HG03025 (cell line): ENCODE data around the gene TUB.

Experiments
- ATAC-seq: cut with Tn5 transposase; IDR thresholded peaks from one replicate; pipeline ENCODE4 v1.9.1; 2021; ENCODE audit warnings: mild to moderate bottlenecking, moderate library complexity; ENCODE audit not compliant: unreplicated experiment, low FRiP score

TUB gene

GRCh38 chr11:8067567-8067928 lies 13.5 kb upstream of the TUB start:
- no peak for ATAC-seq

DNA sequence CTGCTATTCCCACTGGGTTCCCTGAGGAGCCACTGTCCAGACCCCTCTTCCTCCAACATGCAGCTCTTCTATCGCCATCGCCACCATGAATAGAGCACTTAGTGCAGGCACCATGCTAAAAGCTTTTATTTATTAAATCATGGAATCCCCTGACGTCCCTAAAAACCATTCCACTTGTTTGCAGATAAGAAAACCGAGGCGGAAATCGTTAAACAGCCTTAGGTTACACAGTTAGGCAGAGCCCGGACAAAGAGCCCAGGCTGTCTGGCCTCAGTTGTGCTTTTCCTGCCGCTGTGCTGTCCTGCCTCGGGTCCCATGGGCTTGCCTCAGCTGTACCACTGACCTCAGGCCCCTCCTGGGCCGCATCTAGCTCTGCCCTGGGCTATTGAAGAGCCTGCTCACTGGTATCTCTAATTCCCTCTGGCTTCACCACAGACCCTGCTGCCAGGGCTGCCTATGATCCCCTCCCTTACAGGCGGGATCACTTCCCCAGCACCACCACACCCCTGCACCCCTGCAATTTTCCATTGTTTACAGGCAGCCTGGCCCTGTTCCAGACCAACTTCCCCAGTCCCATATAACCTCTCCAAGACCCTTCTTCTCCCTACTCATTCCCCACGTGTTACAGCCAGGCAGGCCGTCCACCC lies 13.0 kb upstream of the TUB start:
- ATAC-seq, result no peak

- ATAC-seq, result no peak
Observed at GRCh38 chr11:8068605-8069221, 12.3 kb upstream of the TUB start.

- ATAC-seq, result no peak
Observed at GRCh38 chr11:8069771-8070170, 11.2 kb upstream of the TUB start.

GRCh38 chr11:8070417-8071115 lies 10.4 kb upstream of the TUB start:
- ATAC-seq, result no peak

- ATAC-seq, result no peak
Observed at GRCh38 chr11:8071616-8072581, 9.1 kb upstream of the TUB start.

GRCh38 chr11:8075119-8075726 lies 5.8 kb upstream of the TUB start:
- no peak for ATAC-seq

DNA sequence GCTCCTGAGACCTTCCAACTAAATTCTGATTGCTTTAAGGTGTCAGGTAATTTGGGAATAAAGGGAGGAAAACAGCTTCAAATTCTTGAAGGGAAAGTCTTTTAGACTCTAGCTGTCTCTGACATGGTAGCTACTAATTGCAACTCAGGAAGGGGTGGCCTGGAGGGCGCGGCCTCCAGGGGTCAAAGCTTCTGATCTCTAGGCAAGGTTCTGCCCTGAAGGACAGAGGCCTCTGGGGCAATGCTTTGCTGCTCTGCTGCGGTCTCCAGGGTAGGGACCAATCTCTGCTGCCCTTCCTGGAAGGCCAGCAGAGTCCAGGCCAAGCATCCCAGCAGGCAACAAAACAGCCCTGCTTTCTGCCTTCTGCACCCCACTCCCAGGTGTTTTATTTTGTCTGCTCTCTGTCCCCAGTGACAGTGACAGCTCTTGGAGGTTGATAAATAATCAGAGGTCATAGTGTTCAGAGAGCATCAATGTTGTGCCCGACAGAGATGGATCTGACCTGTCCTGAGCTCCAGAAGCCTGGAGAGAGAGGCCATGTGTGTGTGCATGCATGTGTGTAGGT lies 1.8 kb upstream of the TUB start:
- ATAC-seq, result no peak

- no peak for ATAC-seq
Observed at GRCh38 chr11:8080069-8080670, 841 bp upstream of the TUB start.

- ATAC-seq, result no peak
Observed at GRCh38 chr11:8081591-8082250, 710 bp downstream of the TUB start.

DNA sequence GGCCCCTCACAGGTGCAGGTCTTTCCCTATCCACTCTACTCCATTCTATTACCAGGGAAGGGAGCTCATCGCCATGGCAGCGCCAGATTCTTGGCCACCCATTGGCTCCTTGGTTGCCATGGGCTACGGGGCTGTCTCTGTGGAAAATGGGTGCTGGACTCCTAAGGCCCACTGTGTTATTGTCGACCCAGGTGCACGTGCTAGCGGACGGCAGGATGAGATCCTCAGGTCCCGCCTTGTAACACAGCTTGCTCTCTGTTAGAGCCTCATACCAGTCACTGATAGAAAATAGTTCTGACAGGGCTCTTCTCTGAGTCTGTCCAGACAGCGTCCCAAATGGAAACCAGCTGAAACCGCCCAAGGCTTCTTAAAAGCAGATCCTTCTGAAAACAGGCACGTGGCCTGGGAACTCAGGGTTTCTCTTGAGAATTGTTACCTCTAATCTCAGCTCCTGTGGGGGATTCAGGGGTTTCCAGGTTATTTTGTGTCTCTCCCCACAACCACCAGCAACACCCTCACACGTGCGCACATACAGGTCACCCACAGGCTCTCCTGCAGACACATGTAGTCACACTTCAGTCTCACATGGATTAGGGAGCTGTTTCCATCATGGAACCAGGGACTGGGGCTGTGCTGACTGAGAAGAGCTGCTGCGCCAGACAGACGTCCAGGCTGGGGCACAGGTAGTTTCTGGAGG lies 1.5 kb downstream of the TUB start:
- ATAC-seq, result no peak

DNA sequence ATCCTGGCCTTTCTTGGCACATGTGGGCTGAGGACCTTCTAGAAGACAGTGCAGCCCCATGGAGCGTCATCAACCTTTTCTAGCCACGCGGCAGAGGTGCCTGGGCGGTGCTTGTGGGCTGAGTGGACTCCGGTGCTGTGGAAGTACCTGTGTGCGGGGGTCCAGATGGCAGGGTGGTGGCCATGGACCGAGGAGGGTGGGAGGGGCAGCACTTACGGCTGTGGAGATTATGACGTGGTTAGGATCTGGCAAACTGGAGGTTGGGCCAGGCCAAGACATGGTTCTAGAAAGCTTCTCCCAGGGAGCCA lies 2.0 kb downstream of the TUB start:
- no peak for ATAC-seq

DNA sequence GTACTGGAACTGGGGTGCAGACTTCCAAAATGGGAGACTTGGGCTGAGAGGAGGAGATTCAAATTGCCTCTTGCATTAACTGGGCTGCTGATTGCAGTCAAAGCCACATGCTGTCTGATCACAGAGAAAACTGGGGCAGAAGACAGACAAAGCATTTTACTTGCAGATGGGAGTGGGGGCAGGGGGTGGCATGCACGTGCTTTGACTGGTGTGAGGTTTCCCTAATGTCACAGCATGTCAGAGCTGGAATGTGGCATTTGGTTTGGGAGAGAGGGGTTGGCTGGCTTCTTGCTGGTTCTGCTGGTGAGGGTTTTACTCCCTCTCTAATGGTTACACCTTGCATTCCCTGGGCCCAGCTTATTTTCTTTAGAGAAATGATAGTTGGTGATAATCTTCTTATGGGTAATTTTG lies 2.9 kb downstream of the TUB start:
- ATAC-seq, result no peak

- ATAC-seq, result no peak
Observed at GRCh38 chr11:8084352-8084751, 3.3 kb downstream of the TUB start.

DNA sequence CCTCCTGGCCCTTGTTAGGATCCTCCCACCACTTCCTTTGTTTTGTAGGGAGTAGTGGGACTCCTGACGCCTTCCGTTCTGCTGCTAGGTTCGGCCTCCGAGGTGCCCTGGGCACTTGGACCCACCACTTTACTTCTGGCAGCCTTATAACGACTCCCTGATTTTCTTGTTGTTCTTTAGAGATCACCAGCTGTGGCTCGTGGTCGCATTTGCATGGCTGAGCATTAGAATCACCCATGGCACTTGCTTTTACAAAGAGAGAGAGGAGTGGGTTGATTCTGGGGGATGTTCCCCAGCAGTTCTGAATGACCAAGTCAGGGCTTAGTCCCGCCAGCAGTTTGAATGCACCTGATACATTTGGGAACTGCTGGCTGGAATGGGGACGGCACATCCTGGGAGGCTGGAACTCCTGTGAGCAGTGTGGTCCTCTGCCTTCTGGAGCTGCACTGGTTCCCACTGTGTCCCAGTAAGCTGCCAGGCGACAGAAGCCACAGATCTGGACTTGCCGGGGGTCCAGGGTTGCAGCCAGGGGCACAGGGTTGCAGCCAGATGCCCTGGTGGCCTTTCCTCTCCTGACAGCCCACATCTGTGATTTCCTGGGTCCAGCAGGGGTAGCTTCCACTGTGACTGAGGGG lies 4.1 kb downstream of the TUB start:
- ATAC-seq, result no peak

GRCh38 chr11:8086001-8086479 lies 5.0 kb downstream of the TUB start:
- no peak for ATAC-seq

GRCh38 chr11:8086571-8086970 lies 5.6 kb downstream of the TUB start:
- ATAC-seq, result no peak

DNA sequence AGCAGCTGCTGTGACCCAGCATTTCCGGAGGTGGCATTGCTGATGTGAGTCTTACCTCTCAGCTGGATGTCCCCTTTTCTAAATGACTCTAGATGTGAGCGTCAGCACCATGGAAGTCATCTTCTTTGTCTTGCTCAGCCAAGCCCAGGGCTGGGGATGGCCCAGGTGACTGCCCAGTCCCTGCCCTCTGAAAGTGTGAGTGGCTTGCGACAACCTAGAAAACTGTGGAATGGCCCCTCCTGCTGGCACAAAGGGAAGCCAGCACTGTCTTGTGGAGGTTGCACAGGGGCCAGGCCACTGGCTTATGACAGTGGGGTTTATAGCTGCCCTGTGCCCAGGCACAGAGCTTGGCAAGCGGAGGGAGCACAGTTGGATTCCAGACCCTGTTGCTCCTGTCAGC lies 6.2 kb downstream of the TUB start:
- ATAC-seq, result no peak
